Bronchial epithelial cell (primary cell): ENCODE data around the gene FAM9C. TPM values are rescaled to one million over a fixed set of nuclear protein-coding genes. Genes with fewer than 3 reads are reported as not detected.

Source experiments
- DNase-seq: peaks from one replicate; pipeline ENCODE4 v3.0.0-alpha.2; 2010; ENCODE audit warnings: low read depth
- FAIRE-seq: peaks from 2 replicates; lab custom pipeline; 2011; peaks lifted over from hg19 to GRCh38; lab: Jason Lieb, UNC
- H3K27me3 ChIP-seq: 2 replicates; pipeline ENCODE4 v1.5.1; 2011; ENCODE audit warnings: low read length; ENCODE audit not compliant: control insufficient read depth, insufficient read depth
- H3K36me3 ChIP-seq: 2 replicates; pipeline ENCODE4 v1.5.1; 2011; ENCODE audit warnings: low read length; ENCODE audit not compliant: control insufficient read depth, insufficient read depth
- H3K4me3 ChIP-seq: 2 replicates; pipeline ENCODE4 v1.5.1; 2011; ENCODE audit warnings: mild to moderate bottlenecking, low read depth, low read length, control low read depth
- CTCF ChIP-seq: IDR thresholded peaks from 2 replicates; pipeline ENCODE4 v1.5.1; 2011; ENCODE audit warnings: mild to moderate bottlenecking, moderate library complexity, low read length, control low read depth, inconsistent platforms; ENCODE audit not compliant: insufficient read depth, severe bottlenecking
- total RNA-seq: library from RNA; depleted of rRNA; stranded (reverse); fragments of >200 nt; gene quantifications from 2 replicates; pipeline ENCODE4 v1.2.1, GENCODE V29; 2014

Gene FAM9C
- total RNA-seq, 1 donor from 2014 or later, result not detected

- H3K36me3 ChIP-seq, result no peaks in the 10 kb centered on the region
- FAIRE-seq, result no peak
- no peak for DNase-seq
- no peak overlapping the region for H3K4me3 ChIP-seq
- TF ChIP-seq CTCF, result no peak
- no peaks in the 10 kb centered on the region for H3K27me3 ChIP-seq
These were observed 7.5 kb downstream of the FAM9C start for GRCh38 chrX:13036896-13037295.

GRCh38 chrX:13033193-13033592 lies 11.2 kb downstream of the FAM9C start:
- Histone ChIP-seq H3K27me3 (no peaks in the 10 kb centered on the region), H3K4me3 (no peak overlapping the region), H3K36me3 (no peaks in the 10 kb centered on the region)
- FAIRE-seq, result no peak
- DNase-seq, result no peak
- no peak for TF ChIP-seq CTCF

- Histone ChIP-seq H3K4me3 (no peak overlapping the region), H3K27me3 (no peaks in the 10 kb centered on the region), H3K36me3 (no peaks in the 10 kb centered on the region)
- DNase-seq, result no peak
- TF ChIP-seq CTCF, result no peak
- FAIRE-seq, result no peak
These were observed 14.3 kb downstream of the FAM9C start for GRCh38 chrX:13029887-13030771.

GRCh38 chrX:13029637-13029886 lies 14.9 kb downstream of the FAM9C start:
- DNase-seq, result no peak
- Histone ChIP-seq H3K36me3 (no peaks in the 10 kb centered on the region), H3K4me3 (no peak overlapping the region), H3K27me3 (no peaks in the 10 kb centered on the region)
- no peak for FAIRE-seq
- no peak for TF ChIP-seq CTCF

DNA sequence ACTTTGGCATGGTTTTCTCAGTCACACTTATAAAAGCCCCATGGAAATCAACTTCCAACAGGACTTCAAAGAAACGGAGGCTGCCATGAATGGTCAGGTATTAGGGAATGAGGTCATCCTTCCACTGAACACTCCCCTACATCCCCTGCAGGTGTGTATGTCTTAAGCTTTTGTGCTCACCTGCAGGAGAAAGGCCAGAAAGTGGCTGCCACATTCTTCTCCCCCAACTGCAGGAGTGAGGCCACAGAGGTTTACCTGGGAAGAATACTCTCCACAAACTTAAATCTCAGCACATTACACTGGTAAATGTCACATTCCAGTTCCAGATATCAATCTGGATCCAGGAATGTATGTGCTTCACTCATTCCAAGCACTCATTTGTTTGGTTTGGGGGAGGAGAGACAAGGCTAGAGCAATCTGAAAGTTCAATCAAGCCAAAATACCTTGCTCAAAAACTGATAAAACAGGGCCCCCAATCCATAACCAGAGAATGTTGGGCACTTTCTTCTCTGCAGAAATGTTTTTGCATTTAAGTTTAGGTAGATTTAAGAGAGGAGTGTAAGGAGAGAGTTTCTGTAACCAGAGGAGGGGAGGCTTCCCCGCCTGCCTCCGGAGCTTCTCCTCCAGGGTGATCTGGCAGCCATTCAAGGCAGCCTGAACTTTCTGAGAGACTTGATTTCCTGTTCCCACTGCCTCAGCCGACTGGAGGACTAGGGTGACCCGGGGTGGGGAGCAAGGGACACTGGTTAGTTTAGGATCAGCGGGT lies 15.4 kb downstream of the FAM9C start:
- no peaks in the 10 kb centered on the region for H3K36me3 ChIP-seq
- FAIRE-seq (no peak), DNase-seq (peak; percentile 62)
- no peaks in the 10 kb centered on the region for H3K27me3 ChIP-seq
- H3K4me3 ChIP-seq, result no peak overlapping the region
- TF ChIP-seq CTCF, result no peak
